ENCODE measurements around the gene IL21R.

The IL21R gene

GRCh38 chr16:27426423-27427408 is 24.7 kb downstream of the IL21R start:
- no peaks in the 10 kb centered on the region for H4K20me1 ChIP-seq (ENCODE audit: insufficient read depth, low read length)
- no peaks in the 10 kb centered on the region for H3K9me2 ChIP-seq (replicated peaks; ENCODE audit: insufficient read depth, low read length)
- H2AFZ ChIP-seq (ENCODE audit: low read length) = no peak overlapping the region
- no peak overlapping the region for H3K4me2 ChIP-seq (ENCODE audit: low read depth, low read length)
- no peaks in the 10 kb centered on the region for H3K9me3 ChIP-seq (replicated peaks; ENCODE audit: insufficient read depth, low read length)
- no peak for DNase-seq
- H3K27me3 ChIP-seq (replicated peaks; ENCODE audit: insufficient read depth, low read length) = no peaks in the 10 kb centered on the region
- H3K27ac ChIP-seq (ENCODE audit: low read length) = no peak overlapping the region
- H3F3A ChIP-seq (ENCODE audit: insufficient read depth, low read length) = no peaks in the 10 kb centered on the region
- H3K9ac ChIP-seq (ENCODE audit: low read length) = no peak overlapping the region
- TF ChIP-seq EZH2 (optimal IDR thresholded peaks at IDR 0.05; ENCODE audit: low read depth, low read length) (no peak), EZH2phosphoT487 (IDR thresholded peaks at IDR 0.05; ENCODE audit: low read length) (no peak), CTCF (IDR thresholded peaks at IDR 0.05; ENCODE audit: low read length) (no peak)
- H3K4me3 ChIP-seq (ENCODE audit: low read length) = no peak overlapping the region
- peaks cover 11% of the 10 kb centered on the region; the same call in 1 of the 2 replicates for H3K4me1 ChIP-seq (ENCODE audit: low read length)
- H3K79me2 ChIP-seq (ENCODE audit: low read length) = no peaks in the 10 kb centered on the region
- 0 out of 2 replicates have a peak, but pooled peaks cover 1% of the 10 kb centered on the region for H3K36me3 ChIP-seq (replicated peaks; ENCODE audit: insufficient read depth, low read length)

GRCh38 chr16:27427538-27427937 is 25.6 kb downstream of the IL21R start:
- no peaks in the 10 kb centered on the region for H3F3A ChIP-seq (ENCODE audit: insufficient read depth, low read length)
- no peaks in the 10 kb centered on the region for H3K27me3 ChIP-seq (replicated peaks; ENCODE audit: insufficient read depth, low read length)
- H3K9me2 ChIP-seq (replicated peaks; ENCODE audit: insufficient read depth, low read length) = no peaks in the 10 kb centered on the region
- H3K27ac ChIP-seq (ENCODE audit: low read length) = no peak overlapping the region
- no peaks in the 10 kb centered on the region for H4K20me1 ChIP-seq (ENCODE audit: insufficient read depth, low read length)
- TF ChIP-seq CTCF (IDR thresholded peaks at IDR 0.05; ENCODE audit: low read length) (no peak), EZH2 (optimal IDR thresholded peaks at IDR 0.05; ENCODE audit: low read depth, low read length) (no peak), EZH2phosphoT487 (IDR thresholded peaks at IDR 0.05; ENCODE audit: low read length) (no peak)
- no peaks in the 10 kb centered on the region for H3K9me3 ChIP-seq (replicated peaks; ENCODE audit: insufficient read depth, low read length)
- H2AFZ ChIP-seq (ENCODE audit: low read length) = no peak overlapping the region
- H3K4me3 ChIP-seq (ENCODE audit: low read length) = no peak overlapping the region
- no peaks in the 10 kb centered on the region for H3K79me2 ChIP-seq (ENCODE audit: low read length)
- H3K4me1 ChIP-seq (ENCODE audit: low read length) = peaks cover 11% of the 10 kb centered on the region; the same call in 1 of the 2 replicates
- no peaks in the 10 kb centered on the region for H3K36me3 ChIP-seq (replicated peaks; ENCODE audit: insufficient read depth, low read length)
- no peak overlapping the region for H3K4me2 ChIP-seq (ENCODE audit: low read depth, low read length)
- no peak overlapping the region for H3K9ac ChIP-seq (ENCODE audit: low read length)
- no peak for DNase-seq

GRCh38 chr16:27428026-27428785 is 26.2 kb downstream of the IL21R start:
- TF ChIP-seq EZH2phosphoT487 (IDR thresholded peaks at IDR 0.05; ENCODE audit: low read length) (no peak), EZH2 (optimal IDR thresholded peaks at IDR 0.05; ENCODE audit: low read depth, low read length) (no peak), CTCF (IDR thresholded peaks at IDR 0.05; ENCODE audit: low read length) (no peak)
- Histone ChIP-seq H3K27me3 (replicated peaks; ENCODE audit: insufficient read depth, low read length) (no peaks in the 10 kb centered on the region), H3K9ac (ENCODE audit: low read length) (no peak overlapping the region), H3K4me1 (ENCODE audit: low read length) (peaks cover 11% of the 10 kb centered on the region; the same call in 1 of the 2 replicates), H3K4me2 (ENCODE audit: low read depth, low read length) (no peak overlapping the region), H3K9me2 (replicated peaks; ENCODE audit: insufficient read depth, low read length) (no peaks in the 10 kb centered on the region), H2AFZ (ENCODE audit: low read length) (no peak overlapping the region), H3K4me3 (ENCODE audit: low read length) (no peak overlapping the region), H3K27ac (ENCODE audit: low read length) (no peak overlapping the region), H4K20me1 (ENCODE audit: insufficient read depth, low read length) (no peaks in the 10 kb centered on the region), H3K79me2 (ENCODE audit: low read length) (no peaks in the 10 kb centered on the region), H3K9me3 (replicated peaks; ENCODE audit: insufficient read depth, low read length) (no peaks in the 10 kb centered on the region), H3K36me3 (replicated peaks; ENCODE audit: insufficient read depth, low read length) (no peaks in the 10 kb centered on the region), H3F3A (ENCODE audit: insufficient read depth, low read length) (no peaks in the 10 kb centered on the region)
- no peak for DNase-seq

All from MM.1S (cell line).